NCI-H2171 (cell line): ENCODE results near the gene PGM2L1.

Experiments
- DNase-seq: peaks from one replicate; lab custom pipeline; 2025; lab: John Stamatoyannopoulos, UW

Gene PGM2L1

GRCh38 chr11:74297484-74297883, 100.7 kb downstream of the PGM2L1 start:
- no peak for DNase-seq

- DNase-seq = no peak
Observed at GRCh38 chr11:74288911-74289310, 109.3 kb downstream of the PGM2L1 start.

DNA sequence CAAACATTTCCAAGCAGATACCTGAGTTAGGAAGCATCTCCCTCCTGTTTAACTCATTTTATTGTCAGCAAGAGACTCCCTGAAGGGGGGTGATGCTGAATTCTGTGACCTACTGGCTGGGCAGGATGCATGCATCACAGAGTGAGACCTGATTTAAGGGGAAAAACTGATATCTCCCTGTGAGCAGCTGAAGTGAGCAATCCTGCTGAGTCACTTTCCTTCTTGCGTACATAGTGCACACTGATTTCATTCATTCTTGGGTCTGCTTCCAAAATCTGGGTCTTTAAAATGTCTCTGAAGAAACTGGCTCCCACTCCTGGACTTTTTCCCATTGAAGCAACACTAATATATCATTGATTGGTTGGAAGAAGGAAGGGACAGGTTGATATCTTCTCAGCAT, 110.1 kb downstream of the PGM2L1 start:
- no peak for DNase-seq

GRCh38 chr11:74284466-74284865, 113.8 kb downstream of the PGM2L1 start:
- no peak for DNase-seq

DNA sequence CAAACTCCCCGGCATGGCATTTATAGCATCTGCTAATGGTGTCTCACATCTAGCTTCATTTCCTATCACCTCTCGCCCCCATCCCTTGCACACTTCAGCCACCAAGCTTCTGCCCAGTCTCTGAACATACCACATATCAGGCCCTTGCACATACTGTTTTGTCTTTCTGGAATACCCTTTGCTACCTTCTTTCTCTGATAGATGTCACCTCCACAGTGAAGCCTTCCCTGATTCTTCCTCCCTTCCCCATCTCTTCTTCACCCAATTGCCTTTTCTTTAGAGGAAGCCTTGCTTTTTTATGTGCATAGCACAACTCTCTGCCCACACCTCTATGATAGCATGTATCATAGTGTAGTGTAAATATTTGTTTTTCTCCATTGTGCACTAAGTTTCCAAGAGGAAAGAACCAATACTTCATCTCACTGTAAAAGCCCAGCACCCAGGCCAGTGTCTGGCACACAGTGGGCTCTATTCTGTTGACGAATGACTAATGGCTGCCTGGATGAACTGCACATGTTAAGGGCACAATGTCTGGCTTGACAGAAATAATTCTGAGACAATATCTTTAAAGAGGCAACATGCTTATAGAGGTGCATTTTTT, 114.6 kb downstream of the PGM2L1 start:
- no peak for DNase-seq

DNA sequence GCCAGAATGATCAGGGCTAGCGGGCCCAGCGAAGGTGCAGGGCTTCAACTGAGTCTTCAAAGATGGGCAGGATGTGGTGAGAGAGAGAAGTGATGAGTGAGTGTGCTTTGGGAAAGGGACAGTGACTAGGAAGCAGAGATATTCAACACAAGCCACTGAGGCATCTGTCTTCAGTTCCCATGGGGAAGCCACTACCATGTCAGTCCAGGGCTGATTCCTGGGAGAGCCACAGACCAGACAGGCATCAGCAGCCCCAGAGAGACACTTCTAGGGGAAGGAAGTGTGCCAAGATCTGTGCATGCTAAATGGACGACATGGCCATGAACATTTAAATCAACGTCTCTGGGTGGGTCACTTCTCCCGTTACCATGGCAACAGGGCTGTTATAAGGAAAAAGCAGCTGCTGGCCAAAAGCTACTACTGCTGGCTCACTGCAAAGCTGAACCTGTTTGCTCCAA, 115.3 kb downstream of the PGM2L1 start:
- DNase-seq = no peak

- no peak for DNase-seq
Observed at GRCh38 chr11:74282421-74282820, 115.8 kb downstream of the PGM2L1 start.

DNA sequence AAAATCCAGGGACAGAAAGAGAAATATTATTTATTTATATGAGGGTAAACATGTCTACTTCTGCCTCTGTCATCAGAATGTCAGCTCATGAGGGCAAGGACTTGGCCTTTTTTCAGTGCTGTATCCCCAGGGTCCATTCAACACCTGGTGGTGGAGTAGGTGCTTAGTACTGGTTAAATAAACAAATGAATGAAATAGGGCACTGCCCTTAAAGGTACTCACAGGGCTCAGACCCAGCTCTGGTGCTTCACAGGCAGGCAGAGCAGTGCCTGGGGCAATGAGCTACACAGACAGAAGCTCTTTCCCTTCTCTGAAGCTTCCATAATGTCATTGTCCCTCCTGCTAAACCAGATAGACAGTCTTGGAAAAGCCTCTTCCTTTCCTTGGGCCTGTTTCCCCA, 117.7 kb downstream of the PGM2L1 start:
- no peak for DNase-seq
